Brain microvascular endothelial cell (primary cell): ENCODE measurements around the gene HIVEP1.

Source experiments
- DNase-seq: peaks from one replicate; pipeline ENCODE4 v3.0.0-alpha.2; 2020
- H3K27ac ChIP-seq: fragments of 250-450 bp; sonication (Bioruptor Pico); 2 replicates; pipeline ENCODE4 v1.5.1; 2020; ENCODE audit warnings: mild to moderate bottlenecking, moderate library complexity
- H3K27me3 ChIP-seq: fragments of 250-450 bp; sonication (Bioruptor Pico); replicated peaks from 2 replicates; pipeline ENCODE4 v1.5.1; 2020; ENCODE audit warnings: mild to moderate bottlenecking
- H3K36me3 ChIP-seq: fragments of 250-450 bp; sonication (Bioruptor Pico); replicated peaks from 2 replicates; pipeline ENCODE4 v1.5.1; 2020; ENCODE audit warnings: mild to moderate bottlenecking
- H3K4me3 ChIP-seq: 2 replicates; pipeline ENCODE4 v1.5.1; 2011; ENCODE audit warnings: low read depth, mild to moderate bottlenecking, control low read depth, low read length, moderate library complexity
- CTCF ChIP-seq: IDR thresholded peaks from 2 replicates; pipeline ENCODE4 v1.5.1; 2011; ENCODE audit warnings: low read depth, mild to moderate bottlenecking, moderate library complexity, low read length, control low read depth, inconsistent platforms; ENCODE audit errors: missing control alignments
- in situ Hi-C: cut with HindIII; loops from 2 replicates; pipeline ENCODE4 v1.10.0; 2017; ENCODE audit warnings: low sequenced_read_pairs, low pct_ligation_motif_present

Gene HIVEP1

GRCh38 chr6:12022481-12022880 lies 10.4 kb downstream of the HIVEP1 start:
- DNase-seq, result no peak
- Histone ChIP-seq H3K27me3 (no peaks in the 10 kb centered on the region), H3K27ac (no peak overlapping the region), H3K36me3 (peaks cover 22% of the 10 kb centered on the region), H3K4me3 (no peak overlapping the region)
- no peak for TF ChIP-seq CTCF
- in situ Hi-C loops, result loop anchor here (25.0 kb wide), 1 partner anchor 260 kb away; no protein-coding TSS in a partner anchor

- TF ChIP-seq CTCF, result no peak
- no peak overlapping the region for H3K27ac ChIP-seq
- in situ Hi-C loops, result loop anchor here (25.0 kb wide), 1 partner anchor 261 kb away; no protein-coding TSS in a partner anchor
- DNase-seq, result no peak
- H3K27me3 ChIP-seq, result no peaks in the 10 kb centered on the region
- H3K4me3 ChIP-seq, result no peak overlapping the region
- H3K36me3 ChIP-seq, result peaks cover 23% of the 10 kb centered on the region
Observed at GRCh38 chr6:12022953-12023388, 10.9 kb downstream of the HIVEP1 start.

GRCh38 chr6:12024216-12024615 lies 12.1 kb downstream of the HIVEP1 start:
- Histone ChIP-seq H3K27ac (peak overlapping the region; percentile 37), H3K27me3 (no peaks in the 10 kb centered on the region), H3K36me3 (peaks cover 20% of the 10 kb centered on the region), H3K4me3 (no peak overlapping the region)
- in situ Hi-C loops, result loop anchor here (25.0 kb wide), 1 partner anchor 262 kb away; no protein-coding TSS in a partner anchor
- no peak for DNase-seq
- TF ChIP-seq CTCF, result no peak

GRCh38 chr6:12024699-12025434 lies 12.8 kb downstream of the HIVEP1 start:
- in situ Hi-C loops, result loop anchor here (25.0 kb wide), 1 partner anchor 263 kb away; no protein-coding TSS in a partner anchor
- no peak for TF ChIP-seq CTCF
- H3K27me3 ChIP-seq, result no peaks in the 10 kb centered on the region
- peak overlapping the region; percentile 37 for H3K27ac ChIP-seq
- DNase-seq, result peak; percentile 42
- H3K36me3 ChIP-seq, result peaks cover 14% of the 10 kb centered on the region
- H3K4me3 ChIP-seq, result no peak overlapping the region

GRCh38 chr6:12026120-12026519 lies 14.0 kb downstream of the HIVEP1 start:
- no peak for TF ChIP-seq CTCF
- in situ Hi-C loops, result no loop called here
- DNase-seq, result no peak

GRCh38 chr6:12026833-12027232 lies 14.7 kb downstream of the HIVEP1 start:
- TF ChIP-seq CTCF, result no peak
- Histone ChIP-seq H3K27ac (no peak overlapping the region), H3K36me3 (peaks cover 5% of the 10 kb centered on the region), H3K4me3 (no peak overlapping the region), H3K27me3 (no peaks in the 10 kb centered on the region)
- in situ Hi-C loops, result no loop called here
- DNase-seq, result no peak

More at GRCh38 chr6:12026120-12026519, 14.0 kb downstream of the HIVEP1 start:
- Histone ChIP-seq H3K27ac (no peak overlapping the region), H3K36me3 (peaks cover 8% of the 10 kb centered on the region), H3K4me3 (no peak overlapping the region), H3K27me3 (no peaks in the 10 kb centered on the region)
